ENCODE results near the gene EVI2B.
"Not testable (repeated sequence)": the region's sequence is repeated elsewhere in the genome, so short reads cannot be mapped to it uniquely, and the experiment has no call there.

Gene EVI2B, protein sequence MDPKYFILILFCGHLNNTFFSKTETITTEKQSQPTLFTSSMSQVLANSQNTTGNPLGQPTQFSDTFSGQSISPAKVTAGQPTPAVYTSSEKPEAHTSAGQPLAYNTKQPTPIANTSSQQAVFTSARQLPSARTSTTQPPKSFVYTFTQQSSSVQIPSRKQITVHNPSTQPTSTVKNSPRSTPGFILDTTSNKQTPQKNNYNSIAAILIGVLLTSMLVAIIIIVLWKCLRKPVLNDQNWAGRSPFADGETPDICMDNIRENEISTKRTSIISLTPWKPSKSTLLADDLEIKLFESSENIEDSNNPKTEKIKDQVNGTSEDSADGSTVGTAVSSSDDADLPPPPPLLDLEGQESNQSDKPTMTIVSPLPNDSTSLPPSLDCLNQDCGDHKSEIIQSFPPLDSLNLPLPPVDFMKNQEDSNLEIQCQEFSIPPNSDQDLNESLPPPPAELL

DNA sequence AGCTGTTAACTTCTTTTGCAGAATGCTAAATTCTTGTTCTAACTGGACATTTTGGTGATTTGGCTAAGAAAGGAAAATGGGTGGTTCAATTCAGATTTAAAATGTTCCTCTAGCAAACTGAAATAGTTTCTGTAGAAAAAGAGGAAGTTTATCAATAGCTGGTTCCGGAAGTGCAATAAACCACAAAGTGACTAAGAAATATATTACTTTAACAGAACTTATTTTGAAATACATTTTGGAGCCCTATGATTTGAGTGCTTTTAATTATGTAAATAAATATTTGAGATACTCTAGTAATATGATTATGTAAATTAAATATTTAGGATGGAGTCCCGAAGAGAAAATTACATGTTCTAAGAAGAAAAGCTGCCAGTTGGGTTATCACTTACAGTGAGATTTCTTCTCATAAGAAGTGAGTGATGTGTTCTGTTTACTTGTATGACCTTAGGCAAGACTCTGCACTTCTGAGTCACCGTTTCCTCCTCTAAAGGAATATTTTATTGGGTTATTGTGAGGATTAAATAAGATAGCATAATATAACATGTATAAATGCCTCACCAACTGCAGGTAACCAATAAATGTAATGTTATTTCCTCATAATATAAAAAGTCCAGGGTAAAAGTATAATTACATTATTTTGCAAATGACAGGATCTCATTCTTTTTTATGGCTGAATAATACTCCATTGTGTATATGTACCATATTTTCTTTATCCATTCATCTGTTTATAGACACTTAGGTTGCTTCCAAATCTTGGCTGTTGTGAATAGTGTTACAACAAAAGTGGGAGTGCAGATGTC, at the start of gene EVI2B:
EVI2B (minus strand) TSS at position 73 of the 800 bp plus-strand sequence. CDS start 8,445 bp downstream, outside the sequence.
- H3K4me3 ChIP-seq (ENCODE audit: low read length), result no peak within 1 kb of the TSS
- no peaks in the 10 kb centered on the region for H3K4me1 ChIP-seq (ENCODE audit: insufficient read depth, low read length)
- H3K27ac ChIP-seq (ENCODE audit: low read length), result no peak within 1 kb of the TSS
- H3K36me3 ChIP-seq (ENCODE audit: insufficient read depth, low read depth, low read length), result no peaks in the 10 kb centered on the region
- no peak within 1 kb of the TSS for H3K9ac ChIP-seq (ENCODE audit: low read depth, low read length)
- H3K27me3 ChIP-seq (ENCODE audit: insufficient read depth, low read length), result no peaks in the 10 kb centered on the region
- no peaks in the 10 kb centered on the region for H3K9me3 ChIP-seq (ENCODE audit: insufficient read depth, low read depth, low read length)

DNA sequence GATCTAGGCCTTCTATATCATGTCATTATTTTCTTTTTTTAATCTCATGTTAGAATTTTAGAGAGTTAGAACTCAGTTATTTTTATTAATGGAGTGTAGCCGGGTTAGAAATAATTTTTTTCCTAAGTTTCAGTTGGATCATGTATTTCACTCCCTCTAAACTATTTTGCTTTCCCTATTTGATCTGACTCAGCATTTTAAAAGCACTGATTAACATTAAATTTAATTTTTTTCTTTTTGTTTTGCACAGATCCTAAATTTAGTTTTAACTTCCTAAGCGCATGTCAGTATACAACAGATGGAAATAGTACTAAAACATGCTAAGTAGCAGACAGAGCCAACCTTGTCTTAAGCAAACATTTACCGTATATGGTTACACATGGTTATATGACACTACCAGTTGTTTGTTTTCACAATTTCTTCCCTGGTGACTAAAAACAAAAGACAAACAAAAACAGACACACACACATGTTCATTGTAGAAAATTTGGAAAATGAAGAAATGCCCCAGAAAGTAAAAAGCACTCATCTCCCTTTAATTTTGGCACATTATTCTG, 44.1 kb upstream of the EVI2B start:
- H3K36me3 ChIP-seq (ENCODE audit: insufficient read depth, low read depth, low read length), result peaks cover 62% of the 10 kb centered on the region
- no peak overlapping the region for H3K27ac ChIP-seq (ENCODE audit: low read length)
- no peaks in the 10 kb centered on the region for H3K27me3 ChIP-seq (ENCODE audit: insufficient read depth, low read length)
- H3K4me3 ChIP-seq (ENCODE audit: low read length), result no peak overlapping the region
- no peaks in the 10 kb centered on the region for H3K9me3 ChIP-seq (ENCODE audit: insufficient read depth, low read depth, low read length)
- H3K4me1 ChIP-seq (ENCODE audit: insufficient read depth, low read length), result no peaks in the 10 kb centered on the region
- H3K9ac ChIP-seq (ENCODE audit: low read depth, low read length), result no peak overlapping the region

GRCh38 chr17:31357091-31357490, 43.2 kb upstream of the EVI2B start:
- no peak overlapping the region for H3K9ac ChIP-seq (ENCODE audit: low read depth, low read length)
- H3K27me3 ChIP-seq (ENCODE audit: insufficient read depth, low read length), result no peaks in the 10 kb centered on the region
- no peak overlapping the region for H3K4me3 ChIP-seq (ENCODE audit: low read length)
- H3K36me3 ChIP-seq (ENCODE audit: insufficient read depth, low read depth, low read length), result peaks cover 62% of the 10 kb centered on the region
- no peaks in the 10 kb centered on the region for H3K9me3 ChIP-seq (ENCODE audit: insufficient read depth, low read depth, low read length)
- no peak overlapping the region for H3K27ac ChIP-seq (ENCODE audit: low read length)
- H3K4me1 ChIP-seq (ENCODE audit: insufficient read depth, low read length), result no peaks in the 10 kb centered on the region

DNA sequence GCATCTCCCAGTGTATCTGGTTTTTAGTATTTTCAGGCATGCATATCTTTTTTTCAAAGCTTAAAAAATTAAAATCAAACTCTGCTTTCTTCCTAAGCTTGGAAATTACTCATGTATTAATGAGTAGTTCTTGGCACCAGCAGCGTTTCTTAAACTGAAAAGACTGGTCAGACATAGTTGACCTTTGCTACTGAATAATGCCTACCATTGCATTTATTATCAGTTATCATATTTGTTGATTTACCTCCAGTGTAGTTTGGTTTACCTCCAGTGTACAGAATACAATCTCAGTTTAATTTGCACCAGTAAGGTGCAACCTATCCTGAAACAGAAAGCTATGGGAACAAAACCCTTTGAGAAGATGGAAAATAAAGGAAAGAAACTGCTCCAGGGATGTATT, 42.1 kb upstream of the EVI2B start:
- H3K4me1 ChIP-seq (ENCODE audit: insufficient read depth, low read length), result no peaks in the 10 kb centered on the region
- no peaks in the 10 kb centered on the region for H3K9me3 ChIP-seq (ENCODE audit: insufficient read depth, low read depth, low read length)
- H3K9ac ChIP-seq (ENCODE audit: low read depth, low read length), result no peak overlapping the region
- H3K27ac ChIP-seq (ENCODE audit: low read length), result no peak overlapping the region
- no peaks in the 10 kb centered on the region for H3K27me3 ChIP-seq (ENCODE audit: insufficient read depth, low read length)
- H3K4me3 ChIP-seq (ENCODE audit: low read length), result no peak overlapping the region
- H3K36me3 ChIP-seq (ENCODE audit: insufficient read depth, low read depth, low read length), result peaks cover 58% of the 10 kb centered on the region

DNA sequence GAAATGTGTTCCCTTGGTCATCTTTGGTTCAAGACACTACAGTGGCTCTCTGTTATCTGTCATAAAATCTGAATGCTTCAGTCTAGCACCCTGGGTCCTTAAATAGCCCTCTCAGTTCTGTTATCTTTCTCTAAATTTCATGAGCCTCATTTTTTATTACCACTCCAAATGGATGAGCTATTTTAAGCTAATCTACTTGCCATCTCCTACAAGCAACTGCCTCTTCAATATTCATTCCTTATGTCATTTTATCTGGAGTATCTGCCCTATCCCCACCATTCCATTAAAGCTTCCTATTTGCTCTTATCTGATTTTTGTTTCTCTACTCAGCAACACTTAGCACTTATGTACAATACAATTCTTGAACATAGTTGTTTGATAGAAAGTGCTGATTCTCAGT, 35.6 kb upstream of the EVI2B start:
- Histone ChIP-seq H3K4me1 (ENCODE audit: insufficient read depth, low read length) (no peaks in the 10 kb centered on the region), H3K9me3 (ENCODE audit: insufficient read depth, low read depth, low read length) (no peaks in the 10 kb centered on the region), H3K27me3 (ENCODE audit: insufficient read depth, low read length) (no peaks in the 10 kb centered on the region), H3K4me3 (ENCODE audit: low read length) (no peak overlapping the region), H3K9ac (ENCODE audit: low read depth, low read length) (no peak overlapping the region), H3K27ac (ENCODE audit: low read length) (no peak overlapping the region), H3K36me3 (ENCODE audit: insufficient read depth, low read depth, low read length) (peaks cover 41% of the 10 kb centered on the region)

- H3K27me3 ChIP-seq (ENCODE audit: insufficient read depth, low read length); H3K9ac ChIP-seq (ENCODE audit: low read depth, low read length); H3K9me3 ChIP-seq (ENCODE audit: insufficient read depth, low read depth, low read length); H3K4me3 ChIP-seq (ENCODE audit: low read length); H3K27ac ChIP-seq (ENCODE audit: low read length); H3K4me1 ChIP-seq (ENCODE audit: insufficient read depth, low read length): not testable (repeated sequence)
- peaks cover 16% of the 10 kb centered on the region for H3K36me3 ChIP-seq (ENCODE audit: insufficient read depth, low read depth, low read length)
Observed at GRCh38 chr17:31345191-31345747, 31.4 kb upstream of the EVI2B start.

DNA sequence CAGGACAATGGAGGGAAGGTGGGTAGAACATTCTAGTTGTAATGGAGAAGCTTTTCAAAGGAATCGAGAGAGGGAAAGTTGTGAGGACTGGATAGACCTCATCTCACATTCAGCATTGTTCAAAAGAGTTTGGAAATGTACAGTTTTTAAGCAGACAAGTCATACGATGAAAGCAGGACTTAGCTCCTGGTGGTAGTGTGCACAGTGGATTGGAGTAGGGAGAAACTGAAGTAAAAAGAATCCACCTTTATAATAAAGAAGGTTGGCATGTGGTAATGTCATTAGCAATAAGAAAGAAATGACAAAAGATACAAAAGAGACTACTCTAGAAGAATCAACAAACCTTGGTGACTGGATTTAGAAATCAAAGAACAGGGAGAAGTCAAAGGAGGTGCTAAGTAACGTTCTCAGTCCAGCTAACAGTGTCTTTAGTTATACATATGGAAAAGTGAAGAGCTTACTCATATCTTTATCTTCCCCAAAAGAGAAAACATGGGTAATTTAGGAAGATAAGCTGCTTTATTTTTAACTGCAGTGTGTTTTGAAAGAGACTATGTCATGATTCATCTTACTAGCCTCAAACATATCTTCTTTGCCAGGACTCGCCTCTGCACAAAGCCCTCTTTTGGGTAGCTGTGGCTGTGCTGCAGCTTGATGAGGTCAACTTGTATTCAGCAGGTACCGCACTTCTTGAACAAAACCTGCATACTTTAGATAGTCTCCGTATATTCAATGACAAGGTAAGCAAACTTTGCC, 26.2 kb upstream of the EVI2B start:
- H3K27me3 ChIP-seq (ENCODE audit: insufficient read depth, low read length), result no peaks in the 10 kb centered on the region
- no peaks in the 10 kb centered on the region for H3K4me1 ChIP-seq (ENCODE audit: insufficient read depth, low read length)
- no peaks in the 10 kb centered on the region for H3K9me3 ChIP-seq (ENCODE audit: insufficient read depth, low read depth, low read length)
- H3K36me3 ChIP-seq (ENCODE audit: insufficient read depth, low read depth, low read length), result peaks cover 12% of the 10 kb centered on the region; the same call in 1 of the 2 replicates
- H3K27ac ChIP-seq (ENCODE audit: low read length), result no peak overlapping the region
- H3K9ac ChIP-seq (ENCODE audit: low read depth, low read length), result no peak overlapping the region
- no peak overlapping the region for H3K4me3 ChIP-seq (ENCODE audit: low read length)

DNA sequence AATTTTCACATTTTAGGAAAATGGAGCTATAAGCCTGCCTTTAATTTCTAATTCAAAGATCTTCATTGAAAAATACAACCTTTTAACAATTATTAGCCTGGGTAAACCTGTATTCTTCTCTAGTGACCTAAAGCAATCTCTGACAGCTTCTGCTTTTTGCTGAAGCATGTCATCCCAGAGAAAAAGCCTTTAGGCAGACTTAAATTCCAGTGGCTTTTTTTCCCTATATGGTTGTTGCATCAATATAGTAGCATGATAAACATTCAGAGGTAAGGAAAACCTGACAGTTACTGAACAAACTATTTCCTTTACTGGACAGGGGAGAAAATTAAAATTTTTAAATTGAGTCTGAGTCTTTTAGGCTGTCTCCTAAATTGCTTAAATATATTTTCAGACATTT, 15.4 kb upstream of the EVI2B start:
- no peak overlapping the region for H3K9ac ChIP-seq (ENCODE audit: low read depth, low read length)
- H3K36me3 ChIP-seq (ENCODE audit: insufficient read depth, low read depth, low read length), result peaks cover 12% of the 10 kb centered on the region
- H3K9me3 ChIP-seq (ENCODE audit: insufficient read depth, low read depth, low read length), result no peaks in the 10 kb centered on the region
- H3K27ac ChIP-seq (ENCODE audit: low read length), result no peak overlapping the region
- H3K4me1 ChIP-seq (ENCODE audit: insufficient read depth, low read length), result no peaks in the 10 kb centered on the region
- H3K4me3 ChIP-seq (ENCODE audit: low read length), result no peak overlapping the region
- no peaks in the 10 kb centered on the region for H3K27me3 ChIP-seq (ENCODE audit: insufficient read depth, low read length)

GRCh38 chr17:31328160-31328535, 14.3 kb upstream of the EVI2B start:
- Histone ChIP-seq H3K9ac (ENCODE audit: low read depth, low read length) (no peak overlapping the region), H3K36me3 (ENCODE audit: insufficient read depth, low read depth, low read length) (peaks cover 12% of the 10 kb centered on the region), H3K9me3 (ENCODE audit: insufficient read depth, low read depth, low read length) (no peaks in the 10 kb centered on the region), H3K4me1 (ENCODE audit: insufficient read depth, low read length) (no peaks in the 10 kb centered on the region), H3K27me3 (ENCODE audit: insufficient read depth, low read length) (no peaks in the 10 kb centered on the region), H3K4me3 (ENCODE audit: low read length) (no peak overlapping the region), H3K27ac (ENCODE audit: low read length) (no peak overlapping the region)

DNA sequence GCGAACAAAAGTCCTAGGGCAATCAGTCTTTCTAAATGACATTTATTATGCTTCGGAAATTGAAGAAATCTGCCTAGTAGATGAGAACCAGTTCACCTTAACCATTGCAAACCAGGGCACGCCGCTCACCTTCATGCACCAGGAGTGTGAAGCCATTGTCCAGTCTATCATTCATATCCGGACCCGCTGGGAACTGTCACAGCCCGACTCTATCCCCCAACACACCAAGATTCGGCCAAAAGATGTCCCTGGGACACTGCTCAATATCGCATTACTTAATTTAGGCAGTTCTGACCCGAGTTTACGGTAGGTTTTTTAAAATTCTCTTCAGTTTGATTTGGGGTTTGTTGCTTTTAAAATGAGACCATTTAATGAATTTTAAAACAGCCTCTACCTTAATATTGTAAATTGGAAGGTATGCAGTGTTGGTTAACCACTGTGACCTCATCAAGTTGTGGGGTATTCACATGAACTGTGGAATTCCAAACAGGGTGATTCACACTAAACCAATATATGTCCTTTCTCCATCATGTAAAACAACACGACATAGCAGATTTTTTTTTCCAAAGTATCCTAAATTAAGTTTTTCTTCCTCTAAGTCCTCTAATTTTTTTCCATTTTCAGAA, 13.8 kb upstream of the EVI2B start:
- no peak overlapping the region for H3K27ac ChIP-seq (ENCODE audit: low read length)

DNA sequence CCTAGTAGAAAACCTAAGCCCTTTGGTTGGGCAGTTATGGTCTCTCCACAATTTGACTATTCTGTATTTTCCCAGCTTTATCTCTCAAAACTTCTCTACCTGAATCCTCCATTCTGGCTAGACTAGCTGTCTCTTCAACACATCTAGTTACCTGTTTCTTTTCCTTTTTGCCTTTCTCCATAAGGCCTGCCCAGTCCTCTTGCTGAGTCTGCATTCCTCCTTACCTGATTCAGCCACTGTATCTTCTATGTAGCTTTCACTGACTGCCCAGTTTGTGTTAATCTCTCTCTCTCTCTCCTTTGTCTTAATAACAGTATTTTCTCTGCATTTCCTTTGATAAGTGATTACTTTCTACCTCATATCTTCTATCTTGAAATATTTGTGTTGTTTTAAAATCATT, 9.7 kb upstream of the EVI2B start:
- Histone ChIP-seq H3K4me3 (ENCODE audit: low read length) (no peak overlapping the region), H3K9me3 (ENCODE audit: insufficient read depth, low read depth, low read length) (no peaks in the 10 kb centered on the region), H3K36me3 (ENCODE audit: insufficient read depth, low read depth, low read length) (peaks cover 7% of the 10 kb centered on the region), H3K27me3 (ENCODE audit: insufficient read depth, low read length) (no peaks in the 10 kb centered on the region), H3K27ac (ENCODE audit: low read length) (no peak overlapping the region), H3K9ac (ENCODE audit: low read depth, low read length) (no peak overlapping the region), H3K4me1 (ENCODE audit: insufficient read depth, low read length) (no peaks in the 10 kb centered on the region)

More for the DNA sequence above, 13.8 kb upstream of the EVI2B start:
- Histone ChIP-seq H3K9me3 (ENCODE audit: insufficient read depth, low read depth, low read length) (no peaks in the 10 kb centered on the region), H3K4me1 (ENCODE audit: insufficient read depth, low read length) (no peaks in the 10 kb centered on the region), H3K27me3 (ENCODE audit: insufficient read depth, low read length) (no peaks in the 10 kb centered on the region), H3K4me3 (ENCODE audit: low read length) (no peak overlapping the region), H3K36me3 (ENCODE audit: insufficient read depth, low read depth, low read length) (peaks cover 12% of the 10 kb centered on the region), H3K9ac (ENCODE audit: low read depth, low read length) (no peak overlapping the region)

Data from iPS-20b (cell line).